ENCODE measurements around the gene PRIM1.

PRIM1 gene

DNA sequence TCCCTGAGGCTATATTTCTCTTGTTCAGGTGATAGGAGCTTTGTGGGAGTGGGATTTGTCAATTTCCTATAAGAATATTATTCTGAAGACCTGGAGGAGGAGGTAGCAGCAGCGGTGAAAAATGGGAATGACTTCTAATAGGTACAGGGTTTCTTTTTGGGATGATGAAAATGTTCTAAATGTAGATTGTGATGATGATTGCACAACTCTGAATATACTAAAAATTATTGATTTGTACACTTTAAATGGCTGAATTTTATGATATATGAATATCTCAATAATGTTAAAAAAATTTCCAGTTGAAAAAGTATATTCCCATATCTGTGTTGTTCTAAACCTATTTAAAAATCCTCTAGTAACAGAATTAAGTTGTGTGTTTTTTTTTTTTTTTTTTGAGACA, 33.8 kb upstream of the PRIM1 start:
- TF ChIP-seq, protein P1, sequence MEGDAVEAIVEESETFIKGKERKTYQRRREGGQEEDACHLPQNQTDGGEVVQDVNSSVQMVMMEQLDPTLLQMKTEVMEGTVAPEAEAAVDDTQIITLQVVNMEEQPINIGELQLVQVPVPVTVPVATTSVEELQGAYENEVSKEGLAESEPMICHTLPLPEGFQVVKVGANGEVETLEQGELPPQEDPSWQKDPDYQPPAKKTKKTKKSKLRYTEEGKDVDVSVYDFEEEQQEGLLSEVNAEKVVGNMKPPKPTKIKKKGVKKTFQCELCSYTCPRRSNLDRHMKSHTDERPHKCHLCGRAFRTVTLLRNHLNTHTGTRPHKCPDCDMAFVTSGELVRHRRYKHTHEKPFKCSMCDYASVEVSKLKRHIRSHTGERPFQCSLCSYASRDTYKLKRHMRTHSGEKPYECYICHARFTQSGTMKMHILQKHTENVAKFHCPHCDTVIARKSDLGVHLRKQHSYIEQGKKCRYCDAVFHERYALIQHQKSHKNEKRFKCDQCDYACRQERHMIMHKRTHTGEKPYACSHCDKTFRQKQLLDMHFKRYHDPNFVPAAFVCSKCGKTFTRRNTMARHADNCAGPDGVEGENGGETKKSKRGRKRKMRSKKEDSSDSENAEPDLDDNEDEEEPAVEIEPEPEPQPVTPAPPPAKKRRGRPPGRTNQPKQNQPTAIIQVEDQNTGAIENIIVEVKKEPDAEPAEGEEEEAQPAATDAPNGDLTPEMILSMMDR (conservative IDR thresholded peaks at IDR 0.05; ENCODE audit: low read depth, low read length), result no peak
- DNase-seq (ENCODE audit: low read depth), result no peak
- H3K4me3 ChIP-seq (ENCODE audit: low read depth, low read length), result no peak overlapping the region

DNA sequence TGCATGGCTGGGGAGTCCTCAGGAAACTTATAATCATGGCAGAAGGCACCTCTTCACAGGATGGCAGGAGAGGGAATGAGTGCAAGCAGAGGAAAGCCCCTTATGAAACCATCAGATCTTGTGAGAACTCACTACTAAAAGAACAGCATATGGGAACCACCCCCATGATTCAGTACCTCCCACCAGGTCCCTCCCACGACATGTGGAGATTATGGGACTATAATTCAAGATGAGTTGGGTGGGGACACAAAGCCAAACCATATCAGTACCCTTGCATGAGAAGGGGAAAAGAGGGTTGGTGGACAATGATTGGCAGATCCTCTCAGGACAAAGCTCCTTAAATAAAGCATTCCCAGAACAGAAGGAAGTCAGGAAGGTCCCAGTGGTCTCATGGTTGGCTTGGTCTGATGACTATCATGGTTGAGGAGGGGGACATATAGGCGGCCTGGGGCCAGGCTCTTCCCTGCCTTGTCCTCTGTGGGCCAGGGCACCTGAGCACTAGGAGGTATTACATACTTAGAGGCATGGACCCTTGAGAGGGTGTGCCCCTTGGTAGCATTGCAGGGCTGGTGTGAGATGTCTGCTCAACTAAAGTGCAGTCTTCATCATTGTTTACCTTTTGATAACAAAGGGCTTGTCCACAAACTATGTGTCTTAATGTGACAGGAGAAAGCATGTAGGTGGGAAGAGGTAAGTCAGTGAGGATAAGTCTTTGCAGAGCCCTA, 33.2 kb upstream of the PRIM1 start:
- TF ChIP-seq, protein P1 (conservative IDR thresholded peaks at IDR 0.05; ENCODE audit: low read depth, low read length), result no peak
- H3K4me3 ChIP-seq (ENCODE audit: low read depth, low read length), result no peak overlapping the region
- DNase-seq (ENCODE audit: low read depth), result no peak

DNA sequence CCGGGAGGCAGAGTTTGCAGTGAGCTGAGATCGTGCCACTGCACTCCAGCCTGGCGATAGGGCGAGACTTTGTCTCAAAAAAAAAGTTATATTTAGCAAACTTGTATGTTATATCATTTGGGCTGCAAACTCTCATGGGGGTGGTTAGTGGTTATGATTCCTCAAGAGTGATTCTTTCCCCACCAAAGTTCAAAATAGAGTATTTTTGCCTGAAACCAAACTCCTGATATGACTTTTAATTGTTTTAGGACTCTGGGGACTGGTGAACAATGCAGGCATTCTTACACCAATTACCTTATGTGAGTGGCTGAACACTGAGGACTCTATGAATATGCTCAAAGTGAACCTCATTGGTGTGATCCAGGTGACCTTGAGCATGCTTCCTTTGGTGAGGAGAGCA, 29.6 kb upstream of the PRIM1 start:
- TF ChIP-seq, protein P1 (conservative IDR thresholded peaks at IDR 0.05; ENCODE audit: low read depth, low read length), result no peak
- no peak overlapping the region for H3K4me3 ChIP-seq (ENCODE audit: low read depth, low read length)
- no peak for DNase-seq (ENCODE audit: low read depth)

DNA sequence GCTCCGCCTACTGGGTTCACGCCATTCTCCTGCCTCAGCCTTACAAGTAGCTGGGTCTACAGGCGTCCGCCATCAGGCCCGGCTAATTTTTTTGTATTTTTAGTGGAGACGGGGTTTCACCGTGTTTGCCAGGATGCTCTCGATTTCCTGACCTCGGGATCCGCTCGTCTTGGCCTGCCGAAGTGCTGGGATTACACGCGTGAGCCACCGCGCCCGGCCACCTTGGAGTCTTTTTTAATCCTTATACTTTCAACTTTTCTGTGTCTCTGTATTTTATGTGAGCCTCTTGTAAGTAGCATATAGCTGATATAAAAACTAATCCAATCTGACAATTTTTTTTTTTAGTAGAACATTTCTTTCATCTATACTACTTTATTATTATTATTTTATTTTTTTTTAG, 26.6 kb upstream of the PRIM1 start:
- no peak overlapping the region for H3K4me3 ChIP-seq (ENCODE audit: low read depth, low read length)
- TF ChIP-seq, protein P1 (conservative IDR thresholded peaks at IDR 0.05; ENCODE audit: low read depth, low read length), result no peak

DNA sequence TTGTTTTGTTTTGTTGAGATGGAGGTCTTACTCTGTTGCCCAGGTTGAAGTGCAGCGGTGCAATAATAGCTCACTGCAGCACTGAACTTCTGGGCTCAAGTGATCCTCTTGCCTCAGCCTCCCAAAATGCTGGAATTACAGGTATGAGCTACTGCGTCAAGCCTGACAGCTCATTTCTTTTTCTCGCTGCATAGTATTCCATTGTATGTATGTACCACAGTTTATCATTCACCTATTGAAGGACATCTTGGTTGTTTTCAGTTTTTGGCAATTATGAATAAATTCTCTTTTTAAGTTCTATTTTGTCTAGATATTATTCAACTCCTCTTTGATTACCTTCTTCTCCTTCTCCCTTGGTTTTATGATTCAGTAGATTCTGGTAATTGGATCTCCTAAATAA, 24.5 kb upstream of the PRIM1 start:
- H3K4me3 ChIP-seq (ENCODE audit: low read depth, low read length), result no peak overlapping the region
- no peak for DNase-seq (ENCODE audit: low read depth)
- TF ChIP-seq, protein P1 (conservative IDR thresholded peaks at IDR 0.05; ENCODE audit: low read depth, low read length), result no peak

More for the DNA sequence above, 26.6 kb upstream of the PRIM1 start:
- DNase-seq (ENCODE audit: low read depth), result no peak

DNA sequence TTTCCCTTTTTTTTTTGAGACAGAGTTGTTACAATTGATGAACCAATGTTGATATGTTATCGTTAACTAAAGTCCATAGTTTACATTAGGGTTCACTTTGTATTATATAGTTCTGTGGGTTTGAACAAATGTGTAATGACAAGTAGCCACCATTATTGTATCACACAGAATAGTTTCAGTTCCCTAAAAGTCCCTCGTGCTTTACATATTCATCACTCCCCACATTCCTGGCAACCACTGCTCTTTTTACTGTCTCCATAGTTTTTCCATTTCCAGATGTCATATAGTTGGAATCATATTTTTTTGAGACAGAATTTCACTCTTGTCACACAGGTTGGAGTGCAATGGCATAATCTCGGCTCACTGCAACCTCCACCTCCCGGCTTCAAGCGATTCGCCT, 23.5 kb upstream of the PRIM1 start:
- TF ChIP-seq, protein P1 (conservative IDR thresholded peaks at IDR 0.05; ENCODE audit: low read depth, low read length), result no peak
- H3K4me3 ChIP-seq (ENCODE audit: low read depth, low read length), result no peak overlapping the region

DNA sequence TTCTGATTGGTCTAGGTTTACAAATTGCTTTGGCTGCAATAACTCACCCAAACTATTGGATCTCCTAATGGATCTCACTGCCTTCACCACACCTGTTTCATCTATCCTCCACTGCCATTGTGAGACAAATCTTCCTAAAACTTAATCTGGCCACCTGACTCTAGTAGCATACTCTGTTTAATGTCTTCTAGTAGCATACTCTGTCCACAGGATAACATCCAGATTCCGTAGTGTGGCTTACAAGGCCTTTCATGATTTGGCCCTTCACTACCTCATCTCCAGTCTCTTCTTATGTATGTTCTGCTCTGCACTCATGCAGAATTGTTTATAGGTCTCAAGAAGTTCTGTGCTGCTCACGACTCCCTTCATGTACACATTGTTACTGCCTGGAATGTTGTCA, 21.0 kb upstream of the PRIM1 start:
- no peak for DNase-seq (ENCODE audit: low read depth)
- H3K4me3 ChIP-seq (ENCODE audit: low read depth, low read length), result no peak overlapping the region
- TF ChIP-seq, protein P1 (conservative IDR thresholded peaks at IDR 0.05; ENCODE audit: low read depth, low read length), result no peak

More for the DNA sequence above, 23.5 kb upstream of the PRIM1 start:
- DNase-seq (ENCODE audit: low read depth), result no peak
